NCI-H187 treated with DMSO at 0.1 percent for 48 hours (cell line): ENCODE results near the gene MED25.
"Not testable (repeated sequence)": the region's sequence is repeated elsewhere in the genome, so short reads cannot be mapped to it uniquely, and the experiment has no call there.

ENCODE experiments used
- DNase-seq: peaks from one replicate; lab custom pipeline; 2025; lab: John Stamatoyannopoulos, UW

The MED25 gene

GRCh38 chr19:49816590-49816989 is 1.5 kb upstream of the MED25 start:
- no peak for DNase-seq

- DNase-seq = no peak
Observed at GRCh38 chr19:49818649-49819370, 721 bp downstream of the MED25 start.

DNA sequence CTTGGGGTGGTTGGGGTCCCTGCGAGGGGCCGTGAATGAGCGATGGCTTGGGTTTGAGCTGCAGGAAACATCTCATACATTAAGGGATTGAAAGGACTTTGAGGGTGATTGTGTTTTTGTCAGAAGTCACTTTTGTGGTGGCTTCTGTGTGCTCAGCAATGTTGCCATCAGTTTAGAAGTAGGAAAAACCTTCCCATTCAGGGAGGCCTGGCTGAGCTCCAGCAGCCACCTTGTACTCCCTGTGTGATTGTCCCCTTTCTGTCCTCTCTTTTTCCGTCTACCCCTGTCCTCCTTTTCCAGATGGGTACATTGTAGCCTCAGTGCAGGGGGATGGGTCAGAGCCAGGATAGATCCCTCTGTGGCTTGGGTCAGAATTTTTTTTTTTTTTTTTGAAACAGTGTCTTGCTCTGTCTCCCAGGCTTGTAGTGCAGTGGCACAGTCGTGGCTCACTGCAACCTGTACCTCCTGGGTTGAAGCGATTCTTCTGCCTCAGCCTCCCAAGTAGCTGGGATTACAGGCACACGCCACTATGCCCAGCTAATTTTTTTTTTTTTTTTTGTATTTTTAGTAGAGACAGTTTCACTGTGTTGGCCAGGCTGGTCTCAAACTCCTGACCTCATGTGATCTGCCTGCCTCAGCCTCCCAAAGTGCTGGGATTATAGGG is 1.5 kb downstream of the MED25 start:
- not testable (repeated sequence) for DNase-seq

- DNase-seq = peak; percentile 76
Observed at GRCh38 chr19:49820125-49820524, 2.0 kb downstream of the MED25 start.

DNA sequence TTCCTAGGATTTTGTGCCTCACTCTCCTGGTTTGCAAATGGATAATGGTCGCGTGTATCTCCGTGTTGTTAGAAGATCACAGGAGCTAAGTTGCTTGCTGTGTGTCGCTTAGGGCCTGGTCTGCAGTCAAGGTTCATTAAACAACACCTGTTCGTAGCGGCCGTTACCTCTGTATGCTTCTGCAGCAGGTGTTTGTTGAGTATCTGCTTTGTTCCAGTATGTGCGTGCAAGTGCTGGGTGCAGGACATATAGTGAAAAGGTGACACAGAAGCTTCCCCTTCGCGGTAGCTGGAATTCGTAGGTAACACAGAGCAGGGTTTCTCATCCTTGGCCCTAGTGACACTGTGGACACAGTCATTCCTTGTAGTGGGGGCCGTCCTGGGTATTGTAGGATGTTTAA is 5.4 kb downstream of the MED25 start:
- DNase-seq = peak; percentile 84

DNA sequence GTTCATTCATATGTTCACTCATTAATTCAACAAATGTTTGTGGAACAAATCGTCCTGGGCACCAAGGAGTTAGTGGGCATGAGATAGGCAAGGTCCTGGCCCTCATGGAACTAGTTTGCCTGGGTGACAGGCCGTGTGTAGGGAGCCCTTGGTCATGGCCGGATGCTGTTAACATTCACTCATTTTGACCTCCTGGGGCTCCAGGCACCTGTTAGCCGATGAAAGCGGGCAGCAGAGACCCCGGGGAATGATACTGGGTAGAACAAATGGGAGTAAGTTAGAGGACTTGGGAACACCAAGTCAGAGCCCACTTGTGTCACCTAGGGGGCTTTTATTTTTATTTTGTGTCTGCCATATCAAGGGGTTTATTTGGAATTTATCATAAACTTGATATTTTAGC is 6.6 kb downstream of the MED25 start:
- DNase-seq = no peak

GRCh38 chr19:49827034-49827433 is 8.9 kb downstream of the MED25 start:
- no peak for DNase-seq

DNA sequence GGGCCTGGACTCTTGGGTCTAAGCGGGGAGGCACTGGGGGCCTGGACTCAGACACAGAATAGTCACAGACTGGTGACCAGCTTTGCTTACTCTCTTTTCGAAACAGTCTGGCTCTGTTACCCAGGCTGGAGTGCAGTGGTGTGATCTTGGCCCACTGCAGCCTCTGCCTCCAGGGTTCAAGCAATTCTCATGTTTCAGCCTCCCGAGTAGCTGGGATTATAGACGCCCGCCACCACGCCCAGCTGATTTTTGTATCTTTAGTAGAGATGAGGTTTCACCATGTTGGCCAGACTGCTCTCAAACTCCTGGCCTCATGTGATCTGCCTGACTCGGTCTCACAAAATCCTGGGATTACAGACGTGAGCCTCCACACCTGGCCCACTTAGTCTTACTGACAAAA is 11.1 kb downstream of the MED25 start:
- no peak for DNase-seq

DNA sequence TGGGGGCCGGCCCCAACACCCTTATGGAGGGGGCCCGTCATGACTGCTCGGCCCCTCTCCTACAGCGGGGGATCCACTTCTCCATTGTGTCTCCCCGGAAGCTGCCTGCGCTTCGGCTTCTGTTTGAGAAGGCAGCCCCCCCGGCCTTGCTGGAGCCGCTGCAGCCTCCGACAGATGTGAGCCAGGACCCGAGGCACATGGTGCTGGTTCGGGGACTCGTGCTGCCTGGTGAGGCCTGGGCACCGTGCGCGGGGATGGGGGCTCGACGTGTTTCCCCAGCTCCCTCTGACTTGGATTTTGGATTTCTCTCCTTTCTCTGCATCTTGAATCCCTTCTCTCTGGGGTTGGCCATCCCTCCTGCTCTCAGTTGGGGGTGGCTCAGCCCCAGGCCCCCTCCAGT is 11.6 kb downstream of the MED25 start:
- no peak for DNase-seq

DNA sequence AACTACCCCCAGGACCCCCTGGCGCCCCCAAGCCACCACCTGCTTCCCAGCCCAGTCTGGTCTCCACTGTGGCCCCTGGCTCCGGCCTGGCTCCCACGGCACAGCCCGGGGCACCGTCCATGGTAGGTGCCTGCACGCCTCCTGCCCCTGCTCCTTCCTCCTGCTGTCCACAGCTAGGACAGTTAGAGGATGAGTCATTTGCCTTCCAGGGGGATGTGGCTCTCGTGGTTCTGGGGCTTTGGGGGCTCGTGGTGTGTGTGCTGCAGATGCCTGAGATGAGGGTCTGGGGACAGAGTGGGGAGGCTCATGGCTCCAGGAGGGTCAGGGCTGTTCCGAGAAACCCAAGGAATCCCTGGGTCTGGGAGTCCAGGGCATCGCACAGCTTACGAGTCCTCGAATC is 12.7 kb downstream of the MED25 start:
- no peak for DNase-seq

- DNase-seq = no peak
Observed at GRCh38 chr19:49831592-49831991, 13.5 kb downstream of the MED25 start.

GRCh38 chr19:49832556-49832955 is 14.5 kb downstream of the MED25 start:
- DNase-seq = no peak

DNA sequence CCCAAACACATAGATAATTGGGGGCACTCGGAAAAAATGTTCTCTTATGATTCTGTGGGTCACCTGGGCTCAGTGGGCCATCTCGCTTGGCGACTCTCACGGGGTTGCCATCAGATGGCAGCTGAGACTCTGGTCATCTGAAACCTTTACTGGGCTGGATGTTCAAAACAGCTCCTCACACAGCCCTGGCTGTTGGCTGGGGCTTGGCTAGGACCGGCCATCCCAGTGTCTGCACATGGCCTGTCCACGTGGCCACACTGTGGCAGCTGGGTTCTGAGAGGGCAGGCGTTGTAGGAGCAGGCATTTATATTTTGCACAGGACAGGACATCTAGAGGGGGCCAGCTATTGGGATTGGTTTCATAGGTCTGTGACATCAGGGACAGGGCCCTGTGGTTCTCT is 15.5 kb downstream of the MED25 start:
- DNase-seq = no peak

- DNase-seq = no peak
Observed at GRCh38 chr19:49835562-49835961, 17.5 kb downstream of the MED25 start.

DNA sequence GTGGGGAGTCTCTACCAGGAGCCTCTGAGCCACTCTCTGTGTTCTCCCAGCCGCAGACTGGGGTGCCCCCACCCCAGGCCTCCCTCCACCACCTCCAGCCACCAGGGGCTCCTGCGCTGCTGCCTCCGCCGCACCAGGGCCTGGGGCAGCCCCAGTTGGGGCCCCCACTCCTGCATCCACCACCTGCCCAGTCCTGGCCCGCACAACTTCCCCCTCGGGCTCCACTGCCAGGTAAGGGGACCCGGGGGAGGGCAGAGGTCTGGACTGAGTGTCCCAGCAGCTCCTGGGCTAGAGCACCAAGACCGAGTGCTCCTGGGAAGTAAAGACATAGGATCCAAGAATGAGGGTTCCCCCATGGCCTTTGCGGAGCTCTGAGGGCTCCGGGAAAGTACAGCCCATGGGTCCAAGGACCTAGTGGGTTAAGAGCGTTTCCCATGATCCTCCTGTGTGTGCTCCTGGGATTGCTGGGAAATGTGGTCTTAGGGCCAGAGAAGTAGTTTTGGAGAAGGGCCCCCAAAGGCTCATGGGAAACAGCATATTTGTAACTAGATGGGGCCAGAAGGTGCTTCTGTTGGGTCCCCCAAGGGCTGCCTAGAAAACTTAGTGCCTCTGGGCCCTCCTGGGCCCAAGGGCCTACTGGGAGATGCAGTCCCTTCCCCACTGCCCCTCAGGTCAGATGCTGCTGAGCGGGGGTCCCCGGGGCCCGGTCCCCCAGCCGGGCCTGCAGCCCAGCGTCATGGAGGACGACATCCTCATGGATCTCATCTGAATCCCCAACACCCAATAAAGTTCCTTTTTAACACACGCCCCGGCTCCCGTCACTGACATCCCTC is 18.3 kb downstream of the MED25 start:
- DNase-seq = no peak

DNA sequence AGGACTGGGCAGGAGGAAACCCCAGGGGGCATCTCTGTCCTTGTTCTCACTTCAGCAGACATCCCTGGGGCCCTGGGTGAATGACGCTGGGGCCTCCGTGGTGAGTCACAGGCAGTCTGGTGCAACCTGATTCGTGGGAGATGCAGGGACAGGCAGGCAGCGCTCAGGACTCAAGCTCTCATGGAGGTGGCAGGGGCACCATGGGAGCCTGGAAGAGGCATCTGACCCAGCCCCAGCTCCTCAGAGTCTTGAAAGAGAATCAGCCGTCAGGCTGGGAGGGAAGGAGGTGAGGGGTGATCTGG is 18.9 kb downstream of the MED25 start:
- DNase-seq = no peak

DNA sequence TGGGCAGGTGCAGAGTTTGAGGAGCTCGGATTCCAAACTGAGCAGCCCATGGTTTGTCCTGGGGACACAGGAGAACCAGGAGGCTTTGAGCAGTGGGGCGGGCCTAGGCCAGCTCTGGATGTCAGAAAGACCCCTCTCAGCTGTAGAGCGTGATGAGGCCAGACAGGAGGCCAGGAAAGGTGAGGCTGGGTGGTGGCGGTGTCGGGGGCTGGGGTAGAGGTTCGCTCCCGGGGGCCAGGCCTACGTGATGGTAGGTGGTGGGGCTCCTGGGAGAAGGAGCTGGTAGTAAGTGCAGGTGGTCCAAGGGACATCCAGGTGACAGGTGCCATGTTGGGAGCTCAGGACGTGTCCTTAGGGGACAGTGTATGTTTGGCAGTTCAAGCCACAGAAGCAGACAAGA is 19.3 kb downstream of the MED25 start:
- DNase-seq = no peak

GRCh38 chr19:49838885-49839588 is 20.9 kb downstream of the MED25 start:
- no peak for DNase-seq

DNA sequence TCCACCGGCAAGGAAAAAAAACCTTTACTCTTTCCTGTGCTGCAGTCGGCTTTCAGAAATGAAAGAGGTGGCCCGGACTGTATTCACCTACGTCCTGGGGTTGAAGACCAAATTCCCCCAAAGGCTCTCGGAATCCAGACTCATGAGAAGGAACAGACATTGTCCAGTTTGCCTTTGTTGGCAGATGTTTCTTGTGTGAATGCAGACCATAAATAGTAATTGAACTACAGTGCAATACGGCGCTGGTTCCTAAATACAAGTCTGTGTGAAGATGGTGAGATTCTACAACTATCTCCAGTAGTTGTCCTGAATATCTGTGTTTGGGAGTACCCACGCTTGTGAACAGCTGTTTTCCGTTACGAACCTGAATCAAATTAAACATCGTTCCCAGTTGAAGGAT is 21.6 kb downstream of the MED25 start:
- DNase-seq = no peak

GRCh38 chr19:49840321-49840720 is 22.2 kb downstream of the MED25 start:
- no peak for DNase-seq

GRCh38 chr19:49840736-49841249 is 22.7 kb downstream of the MED25 start:
- DNase-seq = no peak

GRCh38 chr19:49843265-49843664 is 25.2 kb downstream of the MED25 start:
- DNase-seq = no peak
